HL-60/S4 (cell line): ENCODE data around the gene RFC2.
"Not testable (repeated sequence)": the region's sequence is repeated elsewhere in the genome, so short reads cannot be mapped to it uniquely, and the experiment has no call there.

Experiments used
- in situ Hi-C: fragments of 300-500 bp; cut with MboI; formaldehyde crosslinking; loops from 2 replicates; pipeline ENCODE4 v1.14.3; 2022; ENCODE audit warnings: low sequenced_read_pairs

Gene RFC2

DNA sequence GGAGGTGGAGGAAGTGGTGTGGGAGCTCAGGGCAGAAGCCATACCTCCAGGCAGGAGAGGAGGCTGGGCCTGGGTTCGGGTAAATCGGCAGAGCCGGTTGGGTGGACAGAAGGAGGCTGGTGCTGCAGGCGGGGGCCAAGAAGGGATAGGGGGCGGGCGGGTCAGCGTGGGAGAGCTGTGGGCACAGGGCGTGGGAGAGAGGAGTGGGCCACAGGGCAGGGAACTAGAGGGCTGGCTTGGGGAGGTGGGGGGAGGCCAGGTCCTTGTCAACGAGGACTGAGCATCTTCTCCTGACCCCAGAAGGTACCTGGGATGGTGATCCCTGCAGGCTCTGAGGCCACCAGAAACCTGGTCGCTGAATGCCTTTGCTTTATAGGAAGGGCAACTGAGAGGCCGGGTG is 32.5 kb downstream of the RFC2 start:
- in situ Hi-C loops = no loop called here

GRCh38 chr7:74220229-74220628 is 34.0 kb downstream of the RFC2 start:
- in situ Hi-C loops = no loop called here

DNA sequence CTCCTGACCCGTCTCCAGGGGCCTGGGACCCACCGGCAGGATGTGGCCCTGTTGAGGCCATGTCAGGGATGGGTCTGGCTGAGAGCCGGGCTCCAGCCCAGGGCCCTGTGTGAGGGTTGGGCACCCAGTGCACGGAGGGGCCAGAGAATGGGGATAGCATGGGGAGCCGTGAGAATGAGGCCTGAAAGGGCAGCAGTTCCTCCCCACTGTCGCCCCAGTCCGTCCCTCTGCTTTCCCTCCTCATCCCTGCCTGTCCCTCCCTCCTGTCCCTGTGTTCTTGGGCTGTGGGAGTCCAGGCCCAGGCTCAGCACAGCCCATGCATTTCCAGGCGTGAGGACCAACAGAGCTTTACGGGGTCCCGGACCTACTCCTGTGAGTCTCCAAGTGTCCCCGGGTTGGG is 34.8 kb downstream of the RFC2 start:
- in situ Hi-C loops = no loop called here

GRCh38 chr7:74218343-74218698 is 35.9 kb downstream of the RFC2 start:
- in situ Hi-C loops = no loop called here

DNA sequence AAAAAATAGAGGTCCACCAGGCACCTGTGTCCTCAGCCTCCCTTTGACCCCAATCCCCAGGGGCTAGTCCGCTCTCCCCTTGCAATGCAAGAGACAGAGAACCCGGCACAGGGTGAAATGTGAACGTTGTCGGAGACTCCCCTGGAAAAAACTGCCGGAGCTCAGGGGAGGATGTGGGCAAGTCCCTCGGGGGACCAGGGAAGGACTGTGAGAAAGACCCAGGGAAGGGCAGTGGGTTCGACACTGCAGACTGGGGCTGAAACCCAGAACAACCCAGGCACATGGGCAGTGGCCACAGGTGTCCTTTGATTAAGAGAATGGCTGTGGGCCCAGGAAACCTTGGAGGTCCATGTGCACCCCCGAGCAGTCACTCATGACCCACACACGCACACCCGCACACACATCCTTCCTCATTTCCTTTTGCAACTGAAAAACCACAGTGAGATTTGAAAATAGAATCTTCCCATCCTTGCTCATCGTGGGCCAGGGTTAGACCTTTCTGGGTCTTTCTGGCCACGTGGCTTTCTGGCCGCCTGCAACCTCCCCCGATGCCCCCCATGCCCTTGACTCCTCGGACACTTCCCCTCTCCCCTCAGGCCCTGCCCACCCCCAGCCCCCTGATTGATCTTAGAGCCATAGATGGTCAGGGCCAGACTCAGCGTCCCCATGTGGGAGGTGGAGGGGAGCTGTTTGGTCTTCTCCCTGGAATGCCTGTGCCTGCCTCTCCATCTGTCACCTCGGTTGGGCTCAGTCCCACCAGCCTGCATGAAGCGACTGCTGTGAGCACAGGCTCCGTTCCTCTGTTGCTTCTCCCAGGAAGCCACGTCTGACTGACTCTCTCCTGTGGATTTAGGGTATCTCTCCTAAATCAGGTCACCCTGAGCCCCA is 36.5 kb downstream of the RFC2 start:
- in situ Hi-C loops = no loop called here

DNA sequence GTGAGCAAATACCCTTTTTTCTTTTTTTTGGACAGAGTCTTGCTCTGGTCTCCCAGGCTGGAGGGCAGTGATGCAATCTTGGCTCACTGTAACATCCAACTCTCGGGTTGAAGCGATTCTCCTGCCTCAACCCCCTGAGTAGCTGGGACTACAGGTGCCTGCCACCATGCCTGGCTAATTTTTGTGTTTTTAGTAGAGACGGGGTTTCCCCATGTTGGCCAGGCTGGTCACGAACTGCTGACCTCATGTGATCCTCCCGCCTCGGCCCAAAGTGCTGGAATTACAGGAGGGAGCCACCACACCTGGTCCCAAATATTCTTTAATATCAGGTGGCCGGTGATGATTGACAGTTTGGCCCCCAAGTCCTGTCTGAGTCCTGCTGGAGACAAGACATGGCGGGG is 37.8 kb downstream of the RFC2 start:
- in situ Hi-C loops = no loop called here

DNA sequence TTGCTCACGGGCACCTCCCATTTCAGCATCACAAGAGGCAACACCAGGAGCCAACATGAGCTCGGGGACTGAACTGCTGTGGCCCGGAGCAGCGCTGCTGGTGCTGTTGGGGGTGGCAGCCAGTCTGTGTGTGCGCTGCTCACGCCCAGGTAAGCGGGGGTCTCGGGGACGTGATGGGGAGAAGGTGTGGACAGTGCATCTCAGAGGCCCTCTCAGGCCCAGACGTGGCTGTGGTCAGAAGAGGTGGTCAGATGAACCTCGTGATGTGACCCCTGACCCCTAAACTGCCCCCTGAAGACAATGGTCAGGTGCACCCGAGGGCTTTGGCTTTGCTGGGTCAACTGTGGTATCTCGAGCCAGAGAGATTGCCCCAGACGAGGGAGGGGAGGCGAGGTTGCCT is 38.3 kb downstream of the RFC2 start:
- in situ Hi-C loops = no loop called here

DNA sequence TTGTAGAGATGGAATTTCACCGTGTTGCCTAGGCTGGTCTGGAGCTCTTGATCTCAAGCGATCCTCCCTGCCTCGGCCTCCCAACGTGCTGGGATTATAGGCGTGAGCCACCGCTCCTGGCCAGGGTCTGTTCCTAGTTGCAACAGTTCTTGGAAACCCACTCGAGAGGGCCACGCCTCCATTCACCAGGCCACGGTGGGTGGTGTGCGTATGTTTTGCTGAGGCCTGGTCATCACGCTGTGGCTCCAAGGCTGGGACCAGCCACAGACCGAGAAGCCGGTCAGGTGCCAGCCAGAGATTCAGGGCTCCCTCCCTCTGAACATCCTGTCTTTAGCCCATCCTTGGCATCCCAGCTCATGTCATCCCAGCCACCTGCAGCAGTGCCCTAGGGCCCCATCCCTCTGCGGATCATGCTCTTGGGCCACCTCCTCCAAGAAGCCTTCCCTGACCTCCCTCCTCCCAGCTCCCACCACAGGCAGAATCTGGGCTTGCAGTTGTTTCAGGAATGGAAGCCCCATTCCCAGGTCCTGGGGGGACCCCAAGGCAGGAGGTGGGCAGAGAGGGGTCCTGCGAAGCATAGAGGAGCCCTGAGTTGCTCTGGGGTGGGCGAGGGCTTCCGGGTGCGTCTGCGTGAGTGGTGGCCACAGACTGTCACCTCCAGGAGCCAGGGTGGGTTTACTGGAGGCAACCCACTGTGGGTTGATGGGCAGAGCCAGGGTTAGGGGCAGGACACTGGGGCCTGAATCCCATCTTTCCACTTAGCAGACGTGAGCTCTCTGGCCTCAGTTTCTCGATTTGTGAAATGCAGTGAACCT is 39.2 kb downstream of the RFC2 start:
- in situ Hi-C loops = no loop called here

DNA sequence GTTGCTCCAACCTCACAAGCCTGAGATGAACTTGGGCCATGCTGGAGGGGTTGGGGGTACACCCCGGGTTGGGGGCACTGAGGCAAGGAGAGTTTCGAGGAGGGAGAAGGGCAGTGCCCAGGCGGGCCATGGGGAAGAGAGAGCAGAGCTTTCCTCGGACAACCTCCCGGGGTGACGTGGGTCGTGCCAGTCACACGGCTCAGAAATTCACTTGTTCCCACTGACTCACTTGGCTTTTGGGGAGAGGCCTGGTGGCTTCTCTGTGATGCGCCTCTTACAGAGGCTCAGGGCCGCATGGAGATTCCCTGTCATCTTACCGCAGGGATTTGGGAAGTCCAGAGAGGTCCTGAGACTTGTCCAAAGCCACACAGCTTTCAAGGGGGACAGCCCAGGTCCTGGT is 41.5 kb downstream of the RFC2 start:
- in situ Hi-C loops = no loop called here

- in situ Hi-C loops = loop anchor here (10.0 kb wide), 1 partner anchor 133 kb away; no protein-coding TSS in a partner anchor
Measured at GRCh38 chr7:74208241-74208640, 46.0 kb downstream of the RFC2 start.

DNA sequence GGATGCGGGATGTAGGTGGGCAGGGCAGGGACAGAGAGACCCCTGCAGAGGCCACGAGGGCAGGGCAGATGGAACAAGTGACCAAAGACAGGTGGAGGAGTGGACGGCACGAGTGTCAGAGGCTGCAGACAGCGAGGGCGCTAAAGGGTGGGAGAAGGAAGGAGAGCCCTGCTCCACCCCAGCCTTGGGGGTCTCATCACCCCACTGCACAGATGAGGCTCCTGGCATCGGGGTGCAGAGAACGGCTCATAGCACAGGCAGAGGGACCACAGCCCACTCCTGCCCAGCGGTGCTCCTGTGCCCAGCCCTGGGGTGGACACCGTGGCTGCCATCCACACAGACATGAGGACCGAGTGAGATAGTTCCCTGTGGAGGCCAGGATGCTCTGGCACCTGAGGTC is 46.6 kb downstream of the RFC2 start:
- in situ Hi-C loops = loop anchor here (10.0 kb wide), 1 partner anchor 133 kb away; no protein-coding TSS in a partner anchor

DNA sequence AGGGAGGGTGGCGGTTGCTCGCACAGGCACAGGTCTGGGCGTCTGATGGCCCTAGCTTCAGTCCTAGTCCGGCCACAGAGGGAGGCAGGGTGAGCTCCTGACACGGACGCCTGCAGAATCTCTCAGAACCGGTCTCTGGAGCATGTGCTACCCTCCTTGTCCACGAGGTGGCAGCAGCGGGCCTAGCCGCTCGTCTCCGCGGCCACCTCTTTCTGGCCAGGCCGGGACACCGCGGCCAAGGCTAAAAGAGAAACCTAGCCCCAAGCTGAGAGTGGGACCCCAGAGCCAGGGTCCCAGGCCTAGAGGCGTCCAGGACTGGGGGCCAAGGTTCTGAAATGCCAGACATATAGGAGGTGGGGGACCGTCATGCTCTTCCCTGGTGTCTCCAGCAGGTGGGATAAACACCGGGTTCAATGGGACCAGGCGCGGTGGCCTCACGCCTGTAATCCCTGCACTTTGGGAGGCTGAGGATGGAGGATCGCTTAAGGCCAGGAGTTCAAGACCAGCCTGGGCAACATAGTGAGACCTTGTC is 47.5 kb downstream of the RFC2 start:
- in situ Hi-C loops = loop anchor here (10.0 kb wide), 1 partner anchor 132 kb away; no protein-coding TSS in a partner anchor

DNA sequence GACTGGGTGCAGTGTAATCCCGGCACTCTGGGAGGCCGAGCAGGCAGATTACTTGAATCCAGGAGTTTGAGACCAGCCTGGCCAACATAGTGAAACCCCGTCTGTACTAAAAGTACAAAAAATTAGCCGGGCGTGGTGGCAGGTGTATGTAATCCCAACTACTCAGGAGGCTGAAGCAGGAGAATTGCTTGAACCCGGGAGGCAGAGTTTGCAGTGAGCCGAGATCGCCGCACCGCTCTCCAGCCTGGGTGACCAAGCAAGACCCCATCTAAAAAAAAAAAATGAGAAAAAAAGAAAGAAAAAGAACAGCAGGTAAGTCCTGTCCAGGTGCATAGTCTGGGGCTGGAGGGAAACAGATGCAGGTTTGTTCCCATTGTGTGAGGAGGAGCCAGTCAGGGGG is 48.1 kb downstream of the RFC2 start:
- in situ Hi-C loops = loop anchor here (10.0 kb wide), 1 partner anchor 131 kb away; no protein-coding TSS in a partner anchor

DNA sequence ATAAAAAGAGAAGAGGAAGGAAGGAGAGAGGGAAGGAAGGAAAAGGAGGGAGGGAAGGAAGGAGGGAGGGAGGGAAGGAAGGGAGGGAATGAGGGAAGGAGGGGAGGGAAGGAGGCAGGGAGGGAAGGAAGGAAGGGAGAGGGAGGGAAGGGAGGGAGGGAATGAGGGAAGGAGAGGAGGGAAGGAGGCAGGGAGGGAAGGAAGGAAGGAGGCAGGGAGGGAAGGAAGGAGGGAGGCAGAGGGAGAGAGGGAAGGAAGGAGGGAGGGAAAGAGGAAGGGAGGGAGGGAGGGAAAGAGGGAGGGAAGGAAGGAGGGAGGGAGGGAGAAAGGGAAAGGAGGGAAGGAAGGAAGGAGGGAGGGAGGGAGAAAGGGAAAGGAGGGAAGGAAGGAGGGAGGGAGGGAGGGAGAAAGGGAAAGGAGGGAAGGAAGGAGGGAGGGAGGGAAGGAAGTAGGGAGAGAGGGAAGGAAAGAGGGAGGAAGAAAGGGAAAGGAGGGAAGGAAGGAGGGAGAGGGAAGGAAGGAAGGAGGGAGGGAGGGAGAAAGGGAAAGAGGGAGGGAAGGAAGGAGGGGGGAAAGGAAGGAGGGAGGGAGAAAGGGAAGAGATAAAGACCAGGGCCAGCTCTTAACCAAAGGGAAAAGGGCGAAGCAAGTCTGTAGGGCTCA is 50.1 kb downstream of the RFC2 start:
- in situ Hi-C loops = loop anchor here (5.0 to 10.0 kb wide), 2 partner anchors 129 to 198 kb away; no protein-coding TSS in a partner anchor

GRCh38 chr7:74202841-74203556 is 51.2 kb downstream of the RFC2 start:
- in situ Hi-C loops = loop anchor here (5.0 to 10.0 kb wide), 2 partner anchors 128 to 199 kb away; no protein-coding TSS in a partner anchor

DNA sequence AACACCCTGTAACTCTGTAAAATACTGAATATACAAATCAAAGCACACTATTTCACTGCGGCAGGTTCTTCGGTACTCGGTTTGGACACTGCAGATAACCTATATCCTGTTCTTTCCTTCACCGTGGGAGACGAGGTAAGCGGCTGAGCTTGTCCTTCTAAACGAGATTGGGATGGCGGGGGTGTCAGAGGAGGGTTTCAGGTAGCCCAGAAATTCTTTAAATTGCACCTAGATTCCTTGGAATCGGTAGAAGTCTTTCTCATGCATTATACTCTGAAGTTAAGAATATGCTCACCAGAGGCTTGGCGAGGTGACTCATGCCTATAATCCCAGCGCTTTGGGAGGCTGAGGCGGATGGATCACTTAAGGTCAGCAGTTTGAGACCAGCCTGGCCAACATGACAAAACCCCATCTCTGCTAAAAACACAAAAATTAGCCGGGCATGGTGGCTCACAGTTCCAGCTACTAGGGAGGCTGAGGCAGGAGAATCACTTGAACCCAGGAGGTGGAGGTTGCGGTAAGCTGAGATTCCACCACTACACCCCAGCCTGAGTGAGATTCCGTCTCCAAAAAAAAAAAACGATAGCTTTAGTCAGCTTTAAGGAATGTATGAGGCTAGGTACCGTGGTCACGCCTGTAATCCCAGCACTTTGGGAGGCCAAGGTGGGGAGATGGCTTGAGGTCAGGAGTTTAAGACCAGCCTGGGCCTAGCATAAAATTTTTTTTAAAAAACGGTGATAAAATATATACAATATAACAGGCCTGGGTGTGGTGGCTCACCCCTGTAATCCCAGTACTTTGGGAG is 54.4 kb downstream of the RFC2 start:
- in situ Hi-C loops = loop anchor here (5.0 to 10.0 kb wide), 2 partner anchors 125 to 203 kb away; no protein-coding TSS in a partner anchor

- in situ Hi-C loops = no loop called here
Measured at GRCh38 chr7:74197449-74198124, 56.6 kb downstream of the RFC2 start.

DNA sequence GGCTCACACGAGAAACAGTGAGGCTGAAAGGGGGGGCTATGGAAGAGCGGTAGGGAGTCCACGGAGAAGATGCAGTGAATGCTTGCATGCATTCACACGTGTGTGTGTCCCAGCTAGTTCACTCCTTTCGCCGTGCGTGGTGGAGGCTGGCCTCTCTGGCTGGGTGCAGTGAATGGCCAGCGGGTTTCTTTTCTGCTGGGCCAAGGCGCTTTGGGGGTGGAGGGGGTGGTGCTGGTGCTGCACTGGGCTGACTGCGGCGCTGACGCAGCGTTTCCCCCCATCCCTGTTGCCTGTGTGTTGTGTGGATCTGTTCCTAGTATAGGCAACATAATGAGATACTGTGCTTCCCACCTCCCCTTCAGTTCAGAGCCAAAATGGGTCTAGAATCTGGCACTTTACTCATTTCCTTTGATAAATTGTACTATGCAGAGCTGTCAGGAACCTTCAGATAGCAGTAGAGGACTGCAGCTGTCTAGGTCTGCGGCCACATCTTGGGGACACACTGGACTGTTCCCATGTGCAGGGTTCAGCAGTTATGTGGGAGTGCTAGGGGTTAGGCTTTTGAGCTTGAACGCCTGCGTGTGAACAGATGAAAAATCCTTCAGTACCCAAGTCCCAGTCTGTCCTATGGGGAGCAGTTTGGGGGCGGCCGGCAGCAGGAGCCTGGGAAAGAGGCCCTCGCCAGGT is 58.1 kb downstream of the RFC2 start:
- in situ Hi-C loops = not testable (repeated sequence)
